Measurements from ENCODE around the gene SPATS2L. TPM values are rescaled to one million over a fixed set of nuclear protein-coding genes. Genes with fewer than 3 reads are reported as not detected.

SPATS2L gene
- total RNA-seq, 1 experiment from 2014 or later = 112 TPM

- no peak for ATAC-seq
- Mint-ChIP-seq H3K4me1 (peaks cover 12% of the 10 kb centered on the region), H3K27ac (no peak overlapping the region), H3K9me3 (peaks cover 12% of the 10 kb centered on the region), H3K36me3 (peaks cover 22% of the 10 kb centered on the region), H3K4me3 (no peak overlapping the region), H3K27me3 (ENCODE audit: low read depth) (no peaks in the 10 kb centered on the region)
- ChIA-PET POLR2A (no interaction called here), CTCF (interaction anchor here (1.1 kb wide), 1 partner anchor 452 kb away, joined by 4 read pairs; no protein-coding TSS in a partner anchor)
- no peak for DNase-seq (ENCODE audit: low spot score)
- TF ChIP-seq GRHL2 (CRISPR knock-in tag; IDR thresholded peaks at IDR 0.05; ENCODE audit: insufficient replicate concordance, severe bottlenecking) (no peak), SP1 (CRISPR knock-in tag; conservative IDR thresholded peaks at IDR 0.05) (no peak), ZNF425 (CRISPR knock-in tag; conservative IDR thresholded peaks at IDR 0.05) (no peak), ZNF423 (CRISPR knock-in tag; IDR thresholded peaks at IDR 0.05) (no peak), ZSCAN18 (CRISPR knock-in tag; IDR thresholded peaks at IDR 0.05) (no peak), NR3C1 (CRISPR knock-in tag; conservative IDR thresholded peaks at IDR 0.05; ENCODE audit: low read depth) (no peak), ESRRA (CRISPR knock-in tag; IDR thresholded peaks at IDR 0.05; ENCODE audit: borderline replicate concordance) (no peak), ATF1 (CRISPR knock-in tag; IDR thresholded peaks at IDR 0.05) (no peak), PREB (CRISPR knock-in tag; IDR thresholded peaks at IDR 0.05; ENCODE audit: borderline replicate concordance) (no peak), ZNF121 (CRISPR knock-in tag; IDR thresholded peaks at IDR 0.05) (no peak), GTF2I (CRISPR knock-in tag; conservative IDR thresholded peaks at IDR 0.05) (no peak)
- TF ChIP-seq, protein P1, sequence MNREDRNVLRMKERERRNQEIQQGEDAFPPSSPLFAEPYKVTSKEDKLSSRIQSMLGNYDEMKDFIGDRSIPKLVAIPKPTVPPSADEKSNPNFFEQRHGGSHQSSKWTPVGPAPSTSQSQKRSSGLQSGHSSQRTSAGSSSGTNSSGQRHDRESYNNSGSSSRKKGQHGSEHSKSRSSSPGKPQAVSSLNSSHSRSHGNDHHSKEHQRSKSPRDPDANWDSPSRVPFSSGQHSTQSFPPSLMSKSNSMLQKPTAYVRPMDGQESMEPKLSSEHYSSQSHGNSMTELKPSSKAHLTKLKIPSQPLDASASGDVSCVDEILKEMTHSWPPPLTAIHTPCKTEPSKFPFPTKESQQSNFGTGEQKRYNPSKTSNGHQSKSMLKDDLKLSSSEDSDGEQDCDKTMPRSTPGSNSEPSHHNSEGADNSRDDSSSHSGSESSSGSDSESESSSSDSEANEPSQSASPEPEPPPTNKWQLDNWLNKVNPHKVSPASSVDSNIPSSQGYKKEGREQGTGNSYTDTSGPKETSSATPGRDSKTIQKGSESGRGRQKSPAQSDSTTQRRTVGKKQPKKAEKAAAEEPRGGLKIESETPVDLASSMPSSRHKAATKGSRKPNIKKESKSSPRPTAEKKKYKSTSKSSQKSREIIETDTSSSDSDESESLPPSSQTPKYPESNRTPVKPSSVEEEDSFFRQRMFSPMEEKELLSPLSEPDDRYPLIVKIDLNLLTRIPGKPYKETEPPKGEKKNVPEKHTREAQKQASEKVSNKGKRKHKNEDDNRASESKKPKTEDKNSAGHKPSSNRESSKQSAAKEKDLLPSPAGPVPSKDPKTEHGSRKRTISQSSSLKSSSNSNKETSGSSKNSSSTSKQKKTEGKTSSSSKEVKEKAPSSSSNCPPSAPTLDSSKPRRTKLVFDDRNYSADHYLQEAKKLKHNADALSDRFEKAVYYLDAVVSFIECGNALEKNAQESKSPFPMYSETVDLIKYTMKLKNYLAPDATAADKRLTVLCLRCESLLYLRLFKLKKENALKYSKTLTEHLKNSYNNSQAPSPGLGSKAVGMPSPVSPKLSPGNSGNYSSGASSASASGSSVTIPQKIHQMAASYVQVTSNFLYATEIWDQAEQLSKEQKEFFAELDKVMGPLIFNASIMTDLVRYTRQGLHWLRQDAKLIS (CRISPR knock-in tag; IDR thresholded peaks at IDR 0.05; ENCODE audit: borderline replicate concordance) = no peak
Measured at GRCh38 chr2:200431996-200432705, 125.7 kb downstream of the SPATS2L start.

- no peak for ATAC-seq
- CTCF ChIA-PET = no interaction called here
- TF ChIP-seq PREB (CRISPR knock-in tag; IDR thresholded peaks at IDR 0.05; ENCODE audit: borderline replicate concordance) (no peak), PRDM15 (CRISPR knock-in tag; IDR thresholded peaks at IDR 0.05) (no peak), IRF2 (CRISPR knock-in tag; IDR thresholded peaks at IDR 0.05; ENCODE audit: borderline replicate concordance, low read depth) (no peak), ZNF219 (CRISPR knock-in tag; IDR thresholded peaks at IDR 0.05; ENCODE audit: borderline replicate concordance) (no peak), TEAD1 (CRISPR knock-in tag; IDR thresholded peaks at IDR 0.05) (no peak), RORB (CRISPR knock-in tag; IDR thresholded peaks at IDR 0.05) (no peak), NFYB (CRISPR knock-in tag; conservative IDR thresholded peaks at IDR 0.05; ENCODE audit: low read depth) (no peak)
- TF ChIP-seq, protein P2, sequence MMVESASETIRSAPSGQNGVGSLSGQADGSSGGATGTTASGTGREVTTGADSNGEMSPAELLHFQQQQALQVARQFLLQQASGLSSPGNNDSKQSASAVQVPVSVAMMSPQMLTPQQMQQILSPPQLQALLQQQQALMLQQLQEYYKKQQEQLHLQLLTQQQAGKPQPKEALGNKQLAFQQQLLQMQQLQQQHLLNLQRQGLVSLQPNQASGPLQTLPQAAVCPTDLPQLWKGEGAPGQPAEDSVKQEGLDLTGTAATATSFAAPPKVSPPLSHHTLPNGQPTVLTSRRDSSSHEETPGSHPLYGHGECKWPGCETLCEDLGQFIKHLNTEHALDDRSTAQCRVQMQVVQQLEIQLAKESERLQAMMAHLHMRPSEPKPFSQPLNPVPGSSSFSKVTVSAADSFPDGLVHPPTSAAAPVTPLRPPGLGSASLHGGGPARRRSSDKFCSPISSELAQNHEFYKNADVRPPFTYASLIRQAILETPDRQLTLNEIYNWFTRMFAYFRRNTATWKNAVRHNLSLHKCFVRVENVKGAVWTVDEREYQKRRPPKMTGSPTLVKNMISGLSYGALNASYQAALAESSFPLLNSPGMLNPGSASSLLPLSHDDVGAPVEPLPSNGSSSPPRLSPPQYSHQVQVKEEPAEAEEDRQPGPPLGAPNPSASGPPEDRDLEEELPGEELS (CRISPR knock-in tag; IDR thresholded peaks at IDR 0.05) = no peak
Measured at GRCh38 chr2:200435379-200435778, 128.9 kb downstream of the SPATS2L start.

More at GRCh38 chr2:200435379-200435778, 128.9 kb downstream of the SPATS2L start:
- peaks cover 47% of the 10 kb centered on the region for H3K36me3 Mint-ChIP-seq
- POLR2A ChIA-PET = no interaction called here
- H3K9me3 Mint-ChIP-seq = peaks cover 12% of the 10 kb centered on the region
- no peak for DNase-seq (ENCODE audit: low spot score)
- H3K4me3 Mint-ChIP-seq = no peak overlapping the region
- no peak overlapping the region for H3K27ac Mint-ChIP-seq
- no peaks in the 10 kb centered on the region for H3K27me3 Mint-ChIP-seq (ENCODE audit: low read depth)
- peaks cover 12% of the 10 kb centered on the region for H3K4me1 Mint-ChIP-seq
